8988T (cell line): ENCODE data around the gene CALHM3.
"Not testable (repeated sequence)": the region's sequence is repeated elsewhere in the genome, so short reads cannot be mapped to it uniquely, and the experiment has no call there.

ENCODE experiments used
- DNase-seq: peaks from one replicate; pipeline ENCODE4 v3.0.0; 2011

The CALHM3 gene

DNA sequence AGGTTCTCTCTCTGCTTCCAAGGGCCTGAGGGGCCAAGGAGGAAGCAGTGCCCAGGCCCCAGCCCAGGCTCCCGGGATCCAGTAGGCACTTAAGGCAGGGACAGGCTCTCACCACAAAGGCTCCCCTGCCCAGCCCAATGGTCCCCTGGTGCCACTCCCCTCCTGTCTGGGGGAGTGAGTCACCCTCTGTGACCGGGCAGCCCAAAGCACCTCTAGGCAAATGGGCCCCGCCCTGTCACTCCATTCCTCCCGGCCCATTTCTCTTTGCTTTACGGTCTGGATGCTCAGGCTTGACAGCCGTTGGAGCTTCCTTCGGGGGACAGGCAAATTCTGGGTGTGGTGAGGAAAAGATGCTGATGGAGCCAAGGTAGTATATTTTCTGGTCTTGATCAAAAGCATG is at the start of gene CALHM3:
Gene CALHM3, minus strand, starts transcription at position 106 of the 400 bp plus-strand sequence. CDS start 208 bp downstream, outside the sequence.
- no peak for DNase-seq

DNA sequence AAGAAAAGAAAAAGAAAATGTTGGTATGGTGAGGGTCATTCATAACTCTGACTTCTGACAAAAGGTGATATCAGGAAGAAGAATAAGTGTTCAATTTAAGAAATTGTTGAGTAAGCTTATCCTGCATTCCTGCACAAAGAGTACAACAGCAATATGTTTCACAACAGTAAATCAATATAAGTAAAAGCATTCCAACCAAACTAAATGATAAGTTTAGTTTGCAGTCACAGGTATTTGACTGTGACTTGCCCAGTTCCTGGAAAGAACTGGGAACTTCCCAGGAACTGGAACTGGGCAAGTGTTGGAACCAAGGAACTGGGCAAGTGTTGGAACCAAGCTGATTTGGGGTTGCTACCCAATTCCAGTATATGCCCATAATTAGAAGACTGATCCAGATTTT is 49.5 kb upstream of the CALHM3 start:
- no peak for DNase-seq

DNA sequence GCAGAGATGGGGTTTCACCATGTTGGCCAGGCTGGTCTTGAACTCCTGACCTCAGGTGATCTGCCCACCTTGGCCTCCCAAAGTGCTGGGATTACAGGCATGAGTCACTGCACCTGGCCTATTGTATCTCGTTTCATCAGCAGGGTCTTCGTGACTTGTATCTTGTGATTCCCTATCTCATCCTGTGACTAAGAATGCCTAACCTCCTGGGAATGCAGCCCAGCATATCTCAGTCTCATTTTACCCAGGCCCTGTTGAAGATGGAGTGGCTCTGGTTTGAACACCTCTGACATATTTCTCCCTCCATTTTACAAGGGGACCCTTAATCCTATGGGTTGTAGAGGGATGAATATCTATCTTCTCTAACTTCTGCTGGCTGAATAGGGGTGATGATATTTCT is 48.4 kb upstream of the CALHM3 start:
- not testable (repeated sequence) for DNase-seq

DNA sequence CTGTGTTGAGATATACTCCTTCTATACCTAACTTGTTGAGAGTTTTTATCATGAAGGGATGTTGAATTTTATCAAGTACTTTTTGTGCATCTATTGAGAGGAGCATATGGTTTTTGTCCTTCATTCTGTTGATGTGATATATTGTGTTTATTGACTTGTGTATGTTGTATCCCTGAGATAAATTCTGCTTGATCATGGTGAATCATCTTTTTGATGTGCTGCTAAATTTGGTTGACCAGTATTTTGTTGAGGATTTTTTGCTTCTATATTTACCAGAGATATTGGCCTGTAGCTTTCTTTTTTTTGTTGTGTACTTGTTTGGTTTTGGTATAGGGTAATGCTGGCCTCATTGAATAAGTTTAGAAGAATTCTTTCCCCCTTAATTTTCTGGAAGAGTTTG is 46.9 kb upstream of the CALHM3 start:
- DNase-seq = no peak

- DNase-seq = no peak
Measured at GRCh38 chr10:103523683-103524082, 44.6 kb upstream of the CALHM3 start.

- DNase-seq = not testable (repeated sequence)
Measured at GRCh38 chr10:103522006-103522405, 43.0 kb upstream of the CALHM3 start.

- no peak for DNase-seq
Measured at GRCh38 chr10:103519798-103520197, 40.8 kb upstream of the CALHM3 start.

- DNase-seq = no peak
Measured at GRCh38 chr10:103517234-103518085, 38.4 kb upstream of the CALHM3 start.

- no peak for DNase-seq
Measured at GRCh38 chr10:103514244-103514643, 35.2 kb upstream of the CALHM3 start.

DNA sequence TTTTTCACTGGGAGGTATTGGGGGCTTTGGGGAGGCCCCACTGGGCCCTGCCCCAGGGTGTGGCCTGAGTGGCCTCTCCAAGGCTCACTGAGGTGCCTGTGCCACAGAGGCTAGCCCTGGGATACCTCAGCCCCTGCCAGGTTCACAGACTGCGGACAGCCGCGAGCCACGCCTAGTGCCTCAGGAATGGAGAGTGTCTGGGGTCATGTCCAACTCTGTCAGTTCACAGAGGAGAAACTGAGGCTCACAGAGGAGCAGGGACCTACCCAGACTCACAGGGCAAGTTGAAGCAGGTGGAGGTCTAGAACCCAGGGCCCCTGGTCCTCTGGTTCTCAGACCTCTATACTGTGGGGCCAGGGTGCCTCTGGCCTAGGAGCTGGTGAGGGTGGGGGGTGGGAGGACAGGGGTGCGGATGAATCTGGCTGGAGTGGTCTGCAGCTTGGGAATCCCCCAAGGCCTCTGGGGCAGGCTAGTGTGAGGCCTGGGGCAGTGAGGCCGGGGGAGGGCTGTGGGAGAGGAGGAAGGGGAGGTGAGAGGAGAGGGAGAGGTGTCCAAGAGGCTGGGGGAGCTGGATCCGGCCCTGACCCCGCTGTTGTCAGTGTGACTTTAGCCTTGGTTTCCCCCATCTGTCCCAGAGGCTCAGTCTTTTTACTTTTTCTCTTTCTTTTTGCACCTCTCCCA is 34.5 kb upstream of the CALHM3 start:
- DNase-seq = no peak

DNA sequence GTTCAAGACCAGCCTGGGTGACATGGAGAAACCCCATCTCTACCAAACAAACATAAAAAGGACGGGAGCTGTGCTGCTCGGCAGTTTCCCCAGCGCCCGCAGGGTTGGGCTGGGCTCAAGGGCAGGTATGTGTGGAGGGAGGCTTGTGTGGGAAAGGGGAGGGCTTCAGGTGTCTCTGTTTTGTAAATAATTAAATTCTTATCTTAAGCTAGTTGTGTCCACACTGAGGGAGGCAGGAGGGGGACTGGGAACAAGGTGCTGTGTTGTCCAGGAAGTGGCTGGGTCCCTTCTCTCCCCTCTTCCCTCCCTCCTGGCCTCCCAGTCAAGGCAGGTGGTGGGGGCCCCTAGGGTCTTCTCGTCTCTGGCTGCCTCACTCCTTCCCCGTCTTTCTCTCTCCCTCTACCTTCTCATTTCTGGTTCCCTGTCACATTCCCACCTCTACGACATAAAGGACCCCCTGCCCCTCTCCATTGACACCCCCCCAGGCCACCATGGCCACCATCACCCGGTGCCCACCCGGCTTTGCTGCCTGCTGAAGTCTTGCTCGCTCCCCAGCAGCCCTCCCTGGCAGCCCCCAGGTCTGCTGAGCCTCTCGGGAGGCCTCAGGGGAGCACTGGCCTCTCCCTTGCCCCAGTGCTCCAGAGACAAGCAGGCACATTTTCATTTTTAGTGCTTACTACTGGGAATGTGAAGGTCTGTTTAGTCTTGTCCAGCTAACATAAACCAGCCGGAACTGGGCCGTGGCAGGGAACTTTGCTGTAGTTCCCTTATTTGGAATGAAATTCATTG is 33.7 kb upstream of the CALHM3 start:
- DNase-seq = no peak

- DNase-seq = no peak
Measured at GRCh38 chr10:103512166-103512565, 33.1 kb upstream of the CALHM3 start.

DNA sequence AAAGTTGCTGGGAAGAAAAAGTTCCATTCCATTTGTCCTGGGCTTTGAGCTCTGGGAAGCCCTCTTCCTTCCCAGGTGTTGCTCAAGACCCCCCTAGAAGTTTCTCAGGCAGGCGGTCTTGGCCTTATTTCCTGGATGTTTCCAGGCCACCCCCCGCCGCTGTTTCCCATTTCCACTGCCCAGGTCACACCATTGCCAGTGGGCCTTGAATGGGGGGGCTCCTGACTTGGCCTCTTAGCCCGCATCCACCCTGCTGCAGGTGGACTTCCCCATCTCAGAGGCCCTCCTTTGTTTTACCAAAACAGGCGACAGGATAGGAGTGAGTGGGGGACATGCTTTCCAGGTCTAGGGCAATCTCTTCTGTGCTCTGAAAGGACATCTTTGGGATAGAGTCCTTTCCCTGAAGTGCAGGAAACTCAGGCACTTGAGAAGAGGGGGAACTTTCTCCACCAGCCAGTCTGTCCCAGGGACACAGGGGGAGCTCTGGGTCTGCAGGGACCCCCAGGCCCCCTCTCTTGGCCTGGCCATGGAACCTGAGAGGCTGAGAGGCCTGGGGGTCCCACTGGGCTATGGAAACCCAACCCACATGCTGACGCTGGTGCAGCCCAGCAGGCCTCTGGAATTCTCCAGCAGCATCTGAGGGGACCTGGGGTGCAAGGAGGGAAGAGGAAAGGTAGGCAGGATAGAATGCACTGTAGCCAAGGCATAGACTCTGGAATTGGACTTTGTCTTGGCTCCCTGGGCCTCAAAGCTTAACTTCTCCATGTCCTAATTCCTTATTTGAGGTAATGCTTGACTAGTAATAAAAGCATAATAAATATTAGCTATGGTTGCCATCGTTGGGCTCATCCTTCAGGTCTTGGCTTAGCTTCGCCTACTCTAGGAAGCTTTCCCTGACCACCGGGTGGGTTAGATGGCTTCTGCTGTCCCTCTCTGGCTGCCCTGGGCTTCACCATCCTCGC is 32.0 kb upstream of the CALHM3 start:
- no peak for DNase-seq

DNA sequence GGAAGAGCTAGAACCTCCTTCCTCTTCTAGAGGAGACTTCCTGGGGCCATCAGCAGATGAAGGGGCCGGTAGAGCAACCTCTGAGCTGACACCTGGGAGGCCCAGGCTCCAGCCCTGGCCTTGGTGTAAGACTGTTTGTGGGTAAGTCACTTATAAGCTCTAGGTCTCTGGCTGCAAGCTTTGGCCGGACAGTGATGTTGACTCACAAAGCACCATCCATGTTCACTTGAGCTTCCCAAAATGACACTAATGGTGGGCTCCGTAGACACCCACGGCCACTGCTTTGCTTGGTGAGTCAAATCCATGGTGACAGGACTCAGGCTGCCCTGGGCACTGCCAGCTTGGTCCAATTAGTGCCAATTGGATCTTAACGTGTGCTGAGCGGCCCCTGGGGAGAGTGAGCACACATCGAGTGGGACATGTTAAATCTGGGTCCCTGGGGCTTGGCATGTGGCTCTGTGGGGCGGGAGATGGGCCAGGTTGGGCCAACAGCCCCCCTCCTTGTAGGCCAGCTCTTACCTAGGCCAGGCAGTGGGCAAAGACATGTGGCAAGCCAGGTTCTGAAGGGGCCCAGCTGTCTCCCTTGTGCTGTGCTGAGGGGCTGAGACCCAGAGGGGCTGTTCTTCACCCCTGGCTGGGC is 31.1 kb upstream of the CALHM3 start:
- DNase-seq = no peak

DNA sequence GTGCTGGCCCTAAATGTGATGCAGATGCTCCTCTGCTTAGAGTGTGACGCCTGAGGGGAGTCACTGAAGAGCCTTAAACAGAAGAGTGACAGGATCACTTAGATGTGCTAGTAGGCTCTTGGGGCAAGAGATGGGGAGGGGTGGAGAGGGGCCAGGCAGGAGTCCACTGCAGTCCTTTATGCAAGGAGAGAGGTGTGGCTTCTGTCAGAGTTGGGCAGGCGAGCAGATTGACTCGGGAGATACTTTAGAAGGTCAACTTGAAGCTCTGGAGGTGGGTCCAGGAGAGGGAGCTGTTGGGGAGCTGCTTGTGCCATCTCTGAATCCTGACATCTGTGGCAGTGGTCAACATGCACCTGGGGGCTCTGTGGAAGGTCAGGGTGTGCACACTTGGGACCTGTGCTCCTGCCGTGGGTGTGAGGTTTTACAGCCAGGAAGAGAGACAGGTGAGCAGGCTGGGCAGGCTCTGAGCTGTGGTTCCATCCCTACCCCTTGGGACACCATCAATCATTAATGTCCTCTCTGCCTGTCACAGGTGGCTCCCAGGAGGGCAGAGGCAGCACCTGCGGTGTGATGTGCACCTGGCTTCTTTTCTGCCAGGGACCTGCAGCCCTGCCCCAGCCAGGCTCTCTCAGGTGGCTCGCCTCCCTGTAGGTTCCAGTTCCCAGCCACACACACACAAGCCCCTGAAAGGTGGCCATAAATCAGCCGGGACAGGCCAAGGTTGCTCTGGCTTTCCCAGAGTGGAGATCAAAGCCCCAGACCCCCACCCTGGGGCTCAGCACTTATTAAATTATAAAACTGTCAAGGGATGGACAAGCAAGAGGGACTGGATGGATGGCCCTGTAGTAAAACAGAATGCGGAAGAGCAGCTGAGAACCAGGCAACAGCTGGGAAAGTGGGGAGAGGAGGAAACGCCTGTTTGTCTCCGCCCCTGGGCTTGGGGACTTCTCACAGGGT is 28.5 kb upstream of the CALHM3 start:
- DNase-seq = no peak

GRCh38 chr10:103506061-103506460 is 27.0 kb upstream of the CALHM3 start:
- DNase-seq = no peak

DNA sequence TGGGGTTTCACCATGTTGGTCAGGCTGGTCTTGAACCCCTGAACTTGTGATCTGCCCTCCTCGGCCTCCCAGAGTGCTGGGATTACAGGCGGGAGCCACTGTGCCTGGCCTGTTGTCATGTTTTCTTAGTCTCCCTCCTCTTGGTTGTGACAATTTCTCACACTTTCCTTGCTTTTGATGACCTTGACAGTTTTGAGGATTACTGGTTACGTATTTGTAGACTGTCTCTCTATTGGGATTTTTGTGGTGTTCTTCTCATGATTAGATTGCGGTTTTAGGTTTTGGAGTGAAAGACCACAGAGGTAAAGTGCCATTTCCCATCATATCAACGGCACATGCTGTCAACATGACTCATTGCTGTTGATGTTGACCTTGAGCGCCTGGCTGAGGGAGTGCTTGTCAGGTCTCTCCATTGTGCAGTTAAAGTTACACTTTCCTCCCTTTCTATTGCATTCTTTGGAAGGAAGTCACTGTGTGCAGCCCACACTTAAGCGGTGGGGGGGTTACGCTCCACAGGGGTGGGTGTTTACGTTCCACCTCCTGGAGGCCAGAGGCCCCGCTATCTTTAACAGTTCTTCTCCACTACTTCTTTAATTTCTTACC is 25.2 kb upstream of the CALHM3 start:
- no peak for DNase-seq

GRCh38 chr10:103503777-103504176 is 24.7 kb upstream of the CALHM3 start:
- DNase-seq = not testable (repeated sequence)

- no peak for DNase-seq
Measured at GRCh38 chr10:103502849-103503660, 24.0 kb upstream of the CALHM3 start.
